ENCODE results near the gene SPATA21. TPM values are rescaled to one million over a fixed set of nuclear protein-coding genes. Genes with fewer than 3 reads are reported as not detected.

Gene SPATA21
- total RNA-seq, 1 experiment from 2014 or later, result not detected

GRCh38 chr1:16446116-16446515 is 8.9 kb upstream of the SPATA21 start:
- H3K23ac ChIP-seq (ENCODE audit: insufficient read length, low read depth, low read length), result no peak overlapping the region
- Mint-ChIP-seq H3K27ac (no peak overlapping the region), H3K4me3 (no peak overlapping the region), H3K9me3 (no peaks in the 10 kb centered on the region), H3K4me1 (peaks cover 5 to 6% of the 10 kb centered on the region in 2 experiments), H3K36me3 (ENCODE audit: insufficient read depth in 1 of 3, low read depth in 3 of 3) (peaks cover 9 to 58% (median 55%) of the 10 kb centered on the region in 3 experiments; a peak in 6 of 7 replicates), H3K27me3 (ENCODE audit: low read depth) (peaks cover 5% of the 10 kb centered on the region)
- no peak overlapping the region for H4K8ac ChIP-seq (replicated peaks; ENCODE audit: insufficient read length, low read depth, low read length)
- no peak overlapping the region for H3K4me2 ChIP-seq (ENCODE audit: insufficient read depth, insufficient read length, low read length)
- no peaks in the 10 kb centered on the region for H3K27me3 ChIP-seq (ENCODE audit: insufficient read depth, low read length)
- no peak overlapping the region for H2AK5ac ChIP-seq (ENCODE audit: insufficient read length, low read length)
- H3K79me2 ChIP-seq (ENCODE audit: insufficient read depth, low read length), result peaks cover 2% of the 10 kb centered on the region
- no peak overlapping the region for H2BK5ac ChIP-seq (ENCODE audit: insufficient read length, low read length)
- H3K4me1 ChIP-seq (ENCODE audit: insufficient read depth, low read length), result no peaks in the 10 kb centered on the region
- H2BK20ac ChIP-seq (ENCODE audit: low read depth, low read length, poor library complexity, severe bottlenecking), result no peak overlapping the region
- no CpG with 5 or more reads among the region's 10 CpGs for WGBS (ENCODE audit: extremely low coverage, insufficient read length, low lambda C conversion rate)
- no peak overlapping the region for H2AFZ ChIP-seq (ENCODE audit: low read length)
- H2BK12ac ChIP-seq (ENCODE audit: insufficient read length, low read depth, low read length), result no peak overlapping the region
- no peaks in the 10 kb centered on the region for H4K20me1 ChIP-seq (ENCODE audit: control insufficient read depth, insufficient read depth, insufficient read length)
- no peak overlapping the region for H4K5ac ChIP-seq (ENCODE audit: insufficient read length, low read depth, low read length)
- TF ChIP-seq CTCF (conservative IDR thresholded peaks at IDR 0.05), result no peak
- no peak overlapping the region for H2BK15ac ChIP-seq (ENCODE audit: low read depth, low read length)
- no peak overlapping the region for H3T11ph ChIP-seq (ENCODE audit: low read length)
- no peak overlapping the region for H3K56ac ChIP-seq (ENCODE audit: insufficient read length, low read depth, low read length)
- H3K27ac ChIP-seq (ENCODE audit: insufficient read length, low read depth, low read length), result no peak overlapping the region
- H4K91ac ChIP-seq (ENCODE audit: insufficient read length, low read depth, low read length), result no peak overlapping the region
- peaks cover 5% of the 10 kb centered on the region for H3K23me2 ChIP-seq (ENCODE audit: insufficient read length, low read depth, low read length, poor library complexity, severe bottlenecking)
- no peak overlapping the region for H3K14ac ChIP-seq (ENCODE audit: insufficient read depth, low read length)
- no peak for DNase-seq
- no peak overlapping the region for H3K18ac ChIP-seq (ENCODE audit: insufficient read length, low read depth, low read length)
- H2BK120ac ChIP-seq (ENCODE audit: low read depth, low read length, poor library complexity, severe bottlenecking), result no peak overlapping the region
- no peaks in the 10 kb centered on the region for H3K79me1 ChIP-seq (ENCODE audit: insufficient read depth, low read depth, low read length, poor library complexity, severe bottlenecking)
- no peak overlapping the region for H3K9ac ChIP-seq (ENCODE audit: extremely low read depth, insufficient read length, low read length)
- no peak overlapping the region for H3K4ac ChIP-seq (ENCODE audit: low read depth, low read length)
- no peaks in the 10 kb centered on the region for H3K9me3 ChIP-seq (ENCODE audit: control insufficient read depth, low read depth, low read length)
